Measurements from ENCODE around the gene ESRRA. TPM values are rescaled to one million over a fixed set of nuclear protein-coding genes. Genes with fewer than 3 reads are reported as not detected.

ESRRA gene
- total RNA-seq, 2 experiments from 2014 or later: 33.9 to 35.1 TPM

DNA sequence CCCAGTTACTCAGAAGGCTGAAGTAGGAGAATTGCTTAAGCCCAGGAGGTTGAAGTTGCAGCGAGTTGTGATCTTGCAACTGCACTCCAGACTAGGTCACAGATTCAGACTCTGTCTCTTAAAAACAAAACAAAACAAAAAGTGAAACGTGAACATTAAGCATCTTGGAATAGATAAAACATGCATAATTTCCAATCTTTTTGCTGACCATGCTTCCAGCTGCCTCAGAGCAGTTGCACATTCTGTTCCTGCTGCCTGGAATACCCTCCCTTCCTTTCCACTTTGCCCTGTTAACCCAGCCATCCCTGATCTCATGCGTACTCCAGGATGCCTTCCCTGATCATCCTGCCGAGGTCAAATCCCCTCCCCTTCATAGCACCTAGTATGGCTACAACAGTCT, 34.0 kb downstream of the ESRRA start:
- Mint-ChIP-seq H3K4me1 (peaks cover 35% of the 10 kb centered on the region), H3K36me3 (peaks cover 10% of the 10 kb centered on the region), H3K27ac (peak overlapping the region; percentile 97), H3K9me3 (no peaks in the 10 kb centered on the region), H3K27me3 (no peaks in the 10 kb centered on the region), H3K4me3 (peak overlapping the region; percentile 94)
- ATAC-seq (ENCODE audit: low read depth) (no peak), DNase-seq (no peak)
- POLR2A ChIA-PET: interaction anchor here (0.8 to 3.8 kb wide), 10 partner anchors 8 to 132 kb away, joined by 3 to 53 read pairs (median 4); partner anchors contain the start of genes ESRRA, PRDX5 and TRMT112

DNA sequence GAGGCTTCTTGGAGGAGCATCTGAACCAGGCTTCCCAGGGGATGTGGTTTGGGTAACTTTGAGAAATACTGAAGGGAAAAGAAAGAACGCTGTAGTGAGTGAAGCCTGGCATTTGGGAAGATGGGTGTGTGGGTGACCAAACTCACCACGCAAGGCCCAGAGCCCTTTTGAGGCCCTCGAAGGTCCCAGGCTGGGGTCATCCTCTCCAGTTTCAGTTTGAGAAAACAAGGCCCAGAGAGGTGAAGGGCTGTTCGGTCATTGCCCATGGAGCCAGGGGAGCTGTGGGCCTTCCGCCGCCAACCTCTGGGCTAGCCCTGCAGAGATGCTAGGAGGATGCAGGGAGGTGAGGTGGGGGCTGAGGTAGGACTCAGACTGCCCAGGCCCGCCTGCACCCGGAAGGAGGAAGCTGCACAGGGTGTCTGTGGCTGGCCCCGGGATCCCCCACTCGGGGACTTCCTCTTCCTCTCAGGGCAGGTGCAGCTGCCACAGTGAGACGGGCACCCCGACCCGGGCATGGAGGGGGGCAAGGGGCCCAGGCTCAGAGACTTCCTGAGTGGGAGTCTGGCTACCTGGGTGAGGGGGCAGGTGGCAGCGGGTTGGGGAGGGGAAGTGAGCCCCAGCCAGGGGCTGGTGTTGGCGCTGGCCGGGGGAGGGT, 34.6 kb downstream of the ESRRA start, which contains the start of gene CCDC88B:
Gene CCDC88B, plus strand, starts transcription at position 451 of the 655 bp plus-strand sequence. Its CDS starts 63 bp downstream, at position 514.
- DNase-seq (peak; percentile 85), ATAC-seq (ENCODE audit: low read depth) (peak; percentile 87)
- POLR2A ChIA-PET: interaction anchor here (0.6 to 3.8 kb wide), 14 partner anchors 9 to 156 kb away, joined by 3 to 53 read pairs (median 4); partner anchors contain the start of genes ESRRA, PLCB3, PRDX5 and TRMT112
- Mint-ChIP-seq H3K27ac (peak within 1 kb of the TSS; percentile 97), H3K4me3 (peak within 1 kb of the TSS; percentile 94), H3K9me3 (no peaks in the 10 kb centered on the region), H3K27me3 (no peaks in the 10 kb centered on the region), H3K4me1 (peaks cover 35% of the 10 kb centered on the region), H3K36me3 (peaks cover 10% of the 10 kb centered on the region)

DNA sequence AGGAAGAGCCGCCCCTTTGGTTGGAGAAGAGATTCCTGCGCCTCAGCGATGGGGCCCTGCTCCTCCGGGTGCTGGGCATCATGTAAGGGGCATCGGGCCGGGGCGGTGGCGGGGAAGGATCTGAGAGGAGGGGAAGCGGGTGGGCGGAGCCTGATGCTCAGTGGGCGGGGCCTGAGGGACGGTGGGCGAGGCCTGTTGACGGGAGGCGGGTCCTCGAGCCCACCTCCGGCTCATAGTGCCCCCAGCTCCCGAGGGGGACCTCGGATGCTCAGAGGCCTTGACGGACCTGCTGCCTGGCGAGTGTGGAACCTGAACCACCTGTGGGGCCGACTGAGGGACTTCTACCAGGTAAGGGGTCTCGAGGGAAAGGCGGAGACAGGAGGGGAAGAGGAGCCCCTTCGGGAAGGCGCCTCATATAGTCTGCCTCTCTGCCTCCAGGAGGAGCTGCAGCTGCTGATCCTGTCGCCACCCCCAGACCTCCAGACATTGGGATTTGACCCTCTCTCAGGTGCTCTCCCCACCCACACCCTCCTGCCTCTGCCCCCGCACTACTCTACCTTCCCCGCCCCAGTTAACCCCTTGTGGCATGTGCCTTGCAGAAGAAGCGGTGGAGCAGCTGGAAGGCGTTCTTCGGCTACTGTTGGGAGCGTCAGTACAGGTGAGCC, 35.5 kb downstream of the ESRRA start:
- Mint-ChIP-seq H3K27ac (peak overlapping the region; percentile 97), H3K4me3 (peak overlapping the region; percentile 94), H3K27me3 (no peaks in the 10 kb centered on the region), H3K9me3 (no peaks in the 10 kb centered on the region), H3K4me1 (peaks cover 34% of the 10 kb centered on the region), H3K36me3 (peaks cover 8% of the 10 kb centered on the region)
- ATAC-seq (ENCODE audit: low read depth) (peak; percentile 32), DNase-seq (peak; percentile 92)
- POLR2A ChIA-PET: interaction anchor here (0.6 to 3.8 kb wide), 9 partner anchors 12 to 477 kb away, joined by 3 to 53 read pairs (median 5); partner anchors contain the start of genes ESRRA, PRDX5 and TRMT112

DNA sequence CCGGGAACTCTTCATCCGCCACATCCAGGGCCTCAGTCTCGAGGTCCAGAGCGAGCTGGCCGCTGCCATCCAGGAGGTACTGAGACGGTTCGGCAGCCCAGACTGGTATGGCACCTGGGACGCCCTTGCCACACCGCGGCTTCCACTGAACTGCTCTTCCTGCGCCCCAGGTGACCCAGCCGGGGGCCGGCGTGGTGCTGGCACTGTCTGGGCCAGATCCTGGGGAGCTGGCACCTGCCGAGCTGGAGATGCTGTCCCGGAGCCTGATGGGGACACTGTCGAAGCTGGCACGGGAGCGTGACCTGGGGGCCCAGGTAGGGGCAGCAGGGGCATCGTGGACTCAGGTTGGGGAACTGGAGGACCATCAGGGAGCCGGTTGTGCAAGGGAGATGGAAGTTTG, 36.1 kb downstream of the ESRRA start:
- peak; percentile 39 for DNase-seq
- Mint-ChIP-seq H3K9me3 (no peaks in the 10 kb centered on the region), H3K36me3 (peaks cover 11% of the 10 kb centered on the region), H3K4me3 (peak overlapping the region; percentile 94), H3K27ac (no peak overlapping the region), H3K4me1 (peaks cover 36% of the 10 kb centered on the region), H3K27me3 (no peaks in the 10 kb centered on the region)
- no peak for ATAC-seq (ENCODE audit: low read depth)
- POLR2A ChIA-PET: interaction anchor here (0.6 to 3.8 kb wide), 6 partner anchors 12 to 477 kb away, joined by 3 to 53 read pairs (median 8); partner anchors contain the start of genes ESRRA, PRDX5 and TRMT112

DNA sequence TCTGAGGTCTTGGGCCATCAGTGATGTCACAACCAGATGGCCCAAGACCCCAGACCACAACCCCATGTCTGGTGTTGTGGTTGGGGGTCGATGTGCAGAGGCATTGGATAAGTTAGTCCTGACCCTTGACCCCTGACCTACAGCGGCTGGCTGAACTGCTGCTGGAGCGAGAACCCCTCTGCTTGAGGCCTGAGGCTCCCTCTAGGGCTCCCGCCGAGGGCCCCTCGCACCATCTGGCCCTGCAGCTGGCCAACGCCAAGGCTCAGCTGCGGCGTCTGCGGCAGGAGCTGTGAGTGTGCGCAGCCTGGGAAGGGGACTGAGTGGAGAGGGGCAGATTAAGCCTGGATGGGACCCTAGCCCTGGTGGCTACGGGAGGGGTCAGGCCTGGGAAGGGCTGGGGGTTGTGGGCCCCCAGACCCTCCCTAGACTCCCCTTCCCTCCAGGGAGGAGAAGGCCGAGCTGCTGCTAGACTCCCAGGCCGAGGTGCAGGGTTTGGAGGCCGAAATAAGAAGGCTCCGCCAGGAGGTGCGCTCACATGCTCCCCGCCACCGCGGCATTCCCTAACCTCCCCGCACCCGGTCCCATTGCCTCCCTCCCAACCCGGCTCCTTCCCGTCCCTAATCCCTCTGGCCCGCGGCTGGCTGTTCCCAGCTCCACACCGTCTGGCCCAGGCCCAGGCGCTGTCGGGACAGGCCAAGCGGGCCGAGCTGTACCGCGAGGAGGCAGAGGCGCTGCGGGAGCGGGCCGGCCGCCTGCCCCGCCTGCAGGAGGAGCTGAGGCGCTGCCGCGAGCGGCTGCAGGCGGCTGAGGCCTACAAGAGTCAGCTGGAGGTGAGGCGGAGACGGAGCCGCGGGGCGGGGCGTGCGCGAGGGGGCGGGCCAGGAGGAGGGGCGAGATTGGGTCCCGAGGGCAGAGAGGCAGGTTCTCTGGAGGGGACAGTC, 36.8 kb downstream of the ESRRA start:
- H3K4me3 Mint-ChIP-seq: peak overlapping the region; percentile 94
- ATAC-seq (ENCODE audit: low read depth): peak; percentile 67
- H3K27ac Mint-ChIP-seq: peak overlapping the region; percentile 61
- peaks cover 11% of the 10 kb centered on the region for H3K36me3 Mint-ChIP-seq
- H3K9me3 Mint-ChIP-seq: no peaks in the 10 kb centered on the region
- POLR2A ChIA-PET: interaction anchor here (0.6 to 3.8 kb wide), 8 partner anchors 10 to 38 kb away, joined by 3 to 53 read pairs (median 8); partner anchors contain the start of genes ESRRA, PRDX5 and TRMT112
- DNase-seq: peak; percentile 97
- H3K27me3 Mint-ChIP-seq: no peaks in the 10 kb centered on the region
- peaks cover 41% of the 10 kb centered on the region for H3K4me1 Mint-ChIP-seq

DNA sequence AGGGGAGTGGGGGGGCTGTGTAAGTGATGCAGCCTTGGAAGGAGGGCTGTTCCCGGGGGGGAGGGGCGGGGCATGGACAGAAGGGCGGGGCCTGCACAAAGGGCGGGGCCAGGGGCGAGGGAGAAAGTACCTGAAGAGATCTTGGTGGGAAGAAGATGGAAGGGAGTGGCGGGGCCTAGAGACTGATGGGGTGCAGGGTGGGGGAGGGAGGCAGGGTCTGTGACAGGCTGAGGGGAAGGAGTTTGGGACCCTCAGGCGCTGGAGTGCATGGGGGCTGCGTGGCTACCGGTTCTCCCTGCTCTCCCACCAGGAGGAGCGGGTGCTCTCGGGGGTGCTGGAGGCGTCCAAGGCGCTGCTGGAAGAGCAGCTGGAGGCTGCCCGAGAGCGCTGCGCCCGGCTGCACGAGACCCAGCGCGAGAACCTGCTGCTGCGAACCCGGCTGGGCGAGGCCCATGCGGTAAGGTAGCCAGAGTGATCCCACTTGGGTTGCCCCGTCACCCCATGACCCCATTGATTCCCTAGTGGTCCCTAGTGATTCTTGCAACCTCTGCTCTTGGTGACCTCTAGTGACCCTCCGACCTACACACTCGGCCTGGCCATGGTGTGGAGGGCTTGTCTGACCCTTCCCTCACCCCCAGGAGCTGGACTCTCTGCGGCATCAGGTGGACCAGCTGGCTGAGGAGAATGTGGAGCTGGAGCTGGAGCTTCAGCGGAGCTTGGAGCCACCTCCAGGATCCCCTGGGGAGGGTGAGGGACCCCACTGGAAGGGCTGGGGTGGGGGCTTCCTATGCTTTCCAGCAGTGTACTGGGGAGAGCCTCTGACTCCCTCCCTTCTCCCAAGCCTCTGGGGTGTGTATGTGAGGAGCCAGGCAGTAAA, 37.8 kb downstream of the ESRRA start:
- Mint-ChIP-seq H3K4me1 (peaks cover 38% of the 10 kb centered on the region), H3K4me3 (no peak overlapping the region), H3K9me3 (no peaks in the 10 kb centered on the region), H3K36me3 (peaks cover 7% of the 10 kb centered on the region), H3K27me3 (no peaks in the 10 kb centered on the region), H3K27ac (peak overlapping the region; percentile 61)
- no peak for ATAC-seq (ENCODE audit: low read depth)
- peak; percentile 35 for DNase-seq
- POLR2A ChIA-PET: interaction anchor here (0.8 to 2.7 kb wide), 6 partner anchors 10 to 39 kb away, joined by 3 to 14 read pairs (median 8); partner anchors contain the start of genes ESRRA, PRDX5 and TRMT112

DNA sequence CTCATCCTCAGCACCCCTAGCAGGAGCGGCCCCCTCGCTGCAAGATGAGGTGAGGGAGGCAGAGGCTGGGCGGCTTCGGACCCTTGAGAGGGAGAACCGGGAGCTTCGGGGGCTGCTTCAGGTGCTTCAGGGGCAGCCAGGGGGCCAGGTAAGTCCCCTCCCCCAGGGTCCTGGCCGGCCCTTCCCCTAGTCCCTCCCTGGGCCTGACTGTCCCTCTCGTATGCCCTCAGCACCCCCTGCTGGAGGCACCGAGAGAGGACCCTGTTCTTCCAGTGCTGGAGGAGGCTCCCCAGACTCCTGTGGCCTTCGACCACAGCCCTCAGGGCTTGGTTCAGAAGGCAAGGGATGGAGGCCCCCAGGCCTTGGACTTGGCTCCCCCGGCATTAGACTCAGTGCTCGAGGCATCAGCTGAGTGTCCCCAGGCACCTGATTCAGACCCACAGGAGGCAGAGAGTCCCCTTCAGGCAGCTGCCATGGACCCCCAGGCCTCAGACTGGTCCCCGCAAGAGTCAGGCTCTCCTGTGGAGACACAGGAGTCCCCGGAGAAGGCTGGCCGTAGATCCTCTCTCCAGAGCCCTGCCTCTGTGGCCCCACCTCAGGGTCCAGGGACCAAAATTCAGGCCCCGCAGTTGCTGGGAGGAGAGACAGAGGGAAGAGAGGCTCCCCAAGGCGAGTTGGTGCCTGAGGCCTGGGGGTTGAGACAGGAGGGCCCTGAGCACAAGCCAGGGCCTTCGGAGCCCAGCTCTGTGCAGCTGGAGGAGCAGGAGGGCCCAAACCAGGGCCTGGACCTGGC, 38.6 kb downstream of the ESRRA start:
- ATAC-seq (ENCODE audit: low read depth) (no peak), DNase-seq (no peak)
- H3K27me3 Mint-ChIP-seq: no peaks in the 10 kb centered on the region
- no peak overlapping the region for H3K27ac Mint-ChIP-seq
- no peaks in the 10 kb centered on the region for H3K9me3 Mint-ChIP-seq
- H3K4me1 Mint-ChIP-seq: peaks cover 37% of the 10 kb centered on the region
- no peak overlapping the region for H3K4me3 Mint-ChIP-seq
- POLR2A ChIA-PET: interaction anchor here (1.1 kb wide), 1 partner anchor 10 kb away, joined by 3 read pairs; no protein-coding TSS in a partner anchor
- H3K36me3 Mint-ChIP-seq: peaks cover 7% of the 10 kb centered on the region

DNA sequence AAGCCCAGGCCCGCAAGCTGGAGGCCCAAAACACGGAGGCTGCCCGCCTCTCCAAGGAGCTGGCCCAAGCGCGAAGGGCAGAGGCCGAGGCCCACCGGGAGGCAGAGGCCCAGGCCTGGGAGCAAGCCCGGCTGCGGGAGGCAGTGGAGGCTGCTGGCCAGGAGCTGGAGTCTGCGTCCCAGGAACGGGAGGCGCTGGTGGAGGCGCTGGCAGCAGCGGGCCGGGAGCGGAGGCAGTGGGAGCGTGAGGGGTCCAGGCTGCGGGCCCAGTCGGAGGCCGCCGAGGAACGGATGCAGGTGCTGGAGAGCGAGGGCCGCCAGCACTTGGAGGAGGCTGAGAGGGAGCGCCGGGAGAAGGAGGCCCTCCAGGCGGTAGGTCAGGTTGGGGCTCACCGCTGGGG, 39.5 kb downstream of the ESRRA start:
- Mint-ChIP-seq H3K27me3 (no peaks in the 10 kb centered on the region), H3K4me3 (no peak overlapping the region), H3K27ac (no peak overlapping the region), H3K9me3 (no peaks in the 10 kb centered on the region), H3K36me3 (peaks cover 7% of the 10 kb centered on the region), H3K4me1 (peaks cover 28% of the 10 kb centered on the region)
- DNase-seq (no peak), ATAC-seq (ENCODE audit: low read depth) (no peak)
- POLR2A ChIA-PET: interaction anchor here (1.1 kb wide), 1 partner anchor 9 kb away, joined by 3 read pairs; no protein-coding TSS in a partner anchor

DNA sequence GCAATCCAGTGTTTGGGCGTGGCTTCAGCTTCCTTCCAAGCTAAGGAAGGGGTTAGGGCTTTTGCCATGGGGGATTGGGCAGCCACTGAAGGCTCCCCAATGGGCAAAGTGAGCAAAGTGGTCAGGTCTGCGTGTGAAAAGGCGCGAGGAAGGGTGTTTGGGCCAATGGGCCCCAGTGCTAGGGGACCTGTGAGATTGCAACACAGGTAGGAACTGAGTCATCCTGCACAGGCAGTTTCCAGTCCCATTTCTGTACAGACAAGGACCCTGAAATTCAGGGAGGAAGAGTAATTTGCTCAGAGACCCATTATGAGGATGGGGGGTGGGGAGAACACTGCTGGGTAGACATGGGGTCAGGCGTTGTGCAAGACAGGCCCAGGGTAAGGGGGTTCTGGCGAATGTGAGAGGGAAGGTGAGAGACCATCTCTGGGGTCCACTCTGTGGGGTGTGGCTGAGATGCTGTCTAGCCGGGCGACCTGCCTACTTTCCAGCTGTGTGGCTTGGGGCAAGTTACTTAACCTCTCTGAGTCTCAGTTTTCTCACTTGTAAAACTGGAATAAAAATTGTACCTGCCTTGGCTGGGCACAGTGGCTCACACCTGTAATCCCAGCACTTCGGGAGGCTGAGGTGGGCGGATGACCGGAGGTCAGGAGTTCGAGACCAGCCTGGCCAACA, 42.0 kb downstream of the ESRRA start:
- Mint-ChIP-seq H3K27me3 (no peaks in the 10 kb centered on the region), H3K4me1 (peaks cover 18% of the 10 kb centered on the region), H3K4me3 (no peak overlapping the region), H3K36me3 (peaks cover 7% of the 10 kb centered on the region), H3K9me3 (no peaks in the 10 kb centered on the region), H3K27ac (peak overlapping the region; percentile 9)
- POLR2A ChIA-PET: interaction anchor here (0.5 to 1.8 kb wide), 2 partner anchors 8 to 486 kb away, joined by 3 to 7 read pairs; no protein-coding TSS in a partner anchor
- DNase-seq: no peak
- ATAC-seq (ENCODE audit: low read depth): no peak

DNA sequence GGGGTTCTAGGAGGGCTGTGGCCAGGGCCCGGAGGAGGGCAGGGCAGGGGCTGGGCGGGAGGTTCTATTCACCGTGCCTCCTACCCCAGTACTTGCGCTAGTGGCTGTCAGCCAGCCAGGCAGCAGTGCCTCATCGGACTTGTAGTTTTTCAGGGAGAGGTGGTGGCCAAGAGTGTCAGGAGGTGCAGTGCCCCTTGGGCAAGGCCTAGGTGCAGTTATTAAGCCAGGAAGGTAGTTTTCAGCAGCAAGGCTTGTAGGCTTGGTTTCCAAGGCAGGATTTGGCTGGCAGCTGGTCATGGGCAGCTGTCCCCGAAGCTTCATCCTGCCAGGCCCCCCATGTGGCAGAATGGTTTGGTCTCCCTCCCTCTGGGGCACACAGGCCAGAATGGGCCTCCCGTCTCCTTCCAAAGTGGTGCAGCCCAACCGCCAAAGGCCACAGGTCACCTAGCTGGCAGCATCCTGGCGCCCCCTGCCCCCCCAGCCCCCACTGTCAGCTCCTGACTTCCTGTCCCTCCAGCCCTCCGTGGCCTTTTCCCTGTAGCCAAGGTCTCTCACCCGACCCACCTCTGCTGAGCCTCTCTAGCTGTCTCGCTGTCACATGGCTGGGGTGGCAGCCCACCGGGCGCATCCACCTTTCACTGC, 43.2 kb downstream of the ESRRA start:
- ATAC-seq (ENCODE audit: low read depth): no peak
- Mint-ChIP-seq H3K4me3 (no peak overlapping the region), H3K27me3 (no peaks in the 10 kb centered on the region), H3K27ac (no peak overlapping the region), H3K36me3 (peaks cover 5% of the 10 kb centered on the region), H3K9me3 (no peaks in the 10 kb centered on the region), H3K4me1 (peaks cover 14% of the 10 kb centered on the region)
- POLR2A ChIA-PET: interaction anchor here (0.7 to 1.1 kb wide), 3 partner anchors 16 to 40 kb away, joined by 3 read pairs; no protein-coding TSS in a partner anchor
- no peak for DNase-seq

Measured in activated naive CD8-positive, alpha-beta T cell treated with anti-CD3 and anti-CD28 coated beads, Interleukin-2, amount 10 ng/mL, durations not matched to agents 7 days and 5 days (primary cell).